ENCODE measurements around the gene GABPB1.

- TF ChIP-seq POLR2A (IDR thresholded peaks at IDR 0.05): no peak
- TF ChIP-seq, protein P1, sequence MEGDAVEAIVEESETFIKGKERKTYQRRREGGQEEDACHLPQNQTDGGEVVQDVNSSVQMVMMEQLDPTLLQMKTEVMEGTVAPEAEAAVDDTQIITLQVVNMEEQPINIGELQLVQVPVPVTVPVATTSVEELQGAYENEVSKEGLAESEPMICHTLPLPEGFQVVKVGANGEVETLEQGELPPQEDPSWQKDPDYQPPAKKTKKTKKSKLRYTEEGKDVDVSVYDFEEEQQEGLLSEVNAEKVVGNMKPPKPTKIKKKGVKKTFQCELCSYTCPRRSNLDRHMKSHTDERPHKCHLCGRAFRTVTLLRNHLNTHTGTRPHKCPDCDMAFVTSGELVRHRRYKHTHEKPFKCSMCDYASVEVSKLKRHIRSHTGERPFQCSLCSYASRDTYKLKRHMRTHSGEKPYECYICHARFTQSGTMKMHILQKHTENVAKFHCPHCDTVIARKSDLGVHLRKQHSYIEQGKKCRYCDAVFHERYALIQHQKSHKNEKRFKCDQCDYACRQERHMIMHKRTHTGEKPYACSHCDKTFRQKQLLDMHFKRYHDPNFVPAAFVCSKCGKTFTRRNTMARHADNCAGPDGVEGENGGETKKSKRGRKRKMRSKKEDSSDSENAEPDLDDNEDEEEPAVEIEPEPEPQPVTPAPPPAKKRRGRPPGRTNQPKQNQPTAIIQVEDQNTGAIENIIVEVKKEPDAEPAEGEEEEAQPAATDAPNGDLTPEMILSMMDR (IDR thresholded peaks at IDR 0.05): no peak
- no peak for TF ChIP-seq POLR2AphosphoS5 (IDR thresholded peaks at IDR 0.05; ENCODE audit: insufficient read depth in 1 of 2, low read depth in 1 of 2)
Measured at GRCh38 chr15:50246631-50247030, 108.4 kb downstream of the GABPB1 start.
